Measurements from ENCODE around the gene PANK4. TPM values are rescaled to one million over a fixed set of nuclear protein-coding genes. Genes with fewer than 3 reads are reported as not detected.

PANK4 gene
- total and polyA plus RNA-seq, 10 of the 15 experiments (the other 5 are each of a cell fraction or from before 2014, with no cell fraction given), result 0.35 to 38.0 (median 18.6) TPM

GRCh38 chr1:2474104-2474844 is 52.1 kb downstream of the PANK4 start (continued):
- no peak for TF ChIP-seq USF1 (IDR thresholded peaks at IDR 0.05; ENCODE audit: borderline replicate concordance, extremely low read length, insufficient read depth, low read depth, low read length)
- no peak for TF ChIP-seq HSF1 (IDR thresholded peaks at IDR 0.05; ENCODE audit: low read depth, low read length)
- TF ChIP-seq SMC3 (IDR thresholded peaks at IDR 0.05; ENCODE audit: borderline replicate concordance, low read length), result no peak
- TF ChIP-seq IRF3 (IDR thresholded peaks at IDR 0.05), result no peak

GRCh38 chr1:2473198-2473597 is 53.2 kb downstream of the PANK4 start:
- no peak for DNase-seq (ENCODE audit: low read depth, low spot score)
- Histone ChIP-seq H3K4me1 (ENCODE audit: control insufficient read depth, insufficient read depth, low read length) (no peaks in the 10 kb centered on the region), H3K9ac (ENCODE audit: control insufficient read depth, insufficient read depth, low read length) (no peak overlapping the region), H3K9me3 (replicated peaks; ENCODE audit: control insufficient read depth, insufficient read depth, low read length) (no peaks in the 10 kb centered on the region), H3K4me2 (ENCODE audit: control insufficient read depth, insufficient read depth) (no peak overlapping the region), H3K27me3 (replicated peaks in 1 of 2; ENCODE audit: control insufficient read depth in 2 of 2, insufficient read depth in 2 of 2, low read length in 1 of 2) (no peaks in the 10 kb centered on the region), H3K4me3 (no peak overlapping the region), H4K20me1 (ENCODE audit: control insufficient read depth, insufficient read depth) (no peaks in the 10 kb centered on the region), H2AFZ (ENCODE audit: control insufficient read depth, low read depth, low read length) (no peak overlapping the region), H3K27ac (ENCODE audit: control insufficient read depth, insufficient read depth) (no peak overlapping the region), H3K36me3 (ENCODE audit: control insufficient read depth in 2 of 2, insufficient read depth in 2 of 2, low read length in 1 of 2) (no peaks in the 10 kb centered on the region), H3K79me2 (ENCODE audit: control insufficient read depth, insufficient read depth, low read length) (no peaks in the 10 kb centered on the region)
- FAIRE-seq, result no peak
- RAD21 ChIA-PET (ENCODE audit: unreplicated experiment), result no interaction called here
- TF ChIP-seq SPI1 (IDR thresholded peaks at IDR 0.05; ENCODE audit: borderline replicate concordance, insufficient read depth, low read depth, low read length), result no peak
- CTCF ChIA-PET, result no interaction called here
- WGBS (ENCODE audit: insufficient coverage, insufficient replicate concordance, low lambda C conversion rate, missing lambda C conversion rate), result 42% methylated on average over 13 of the region's 13 CpGs
- no peak for ATAC-seq
- SMC1A ChIA-PET (ENCODE audit: uncharacterized antibody, unreplicated experiment), result no interaction called here
- BruUV-seq (replicated peaks), result no TSS peak
- intact Hi-C loops (cut with micrococcal nuclease; ENCODE audit: unreplicated experiment), result no loop called here
- in situ Hi-C loops (cut with MboI), result no loop called here
- POLR2A ChIA-PET, result no interaction called here

Data from GM12878 (cell line).